RWPE2 (cell line): Measurements from ENCODE around the gene WASL.

ENCODE experiments used
- ATAC-seq: fragments of 200-7000 bp; cut with Tn5 transposase; 3 replicates; pipeline ENCODE4 v1.9.1; 2021; ENCODE audit warnings: low read depth
- DNase-seq: peaks from one replicate; pipeline ENCODE4 v3.0.0-alpha.2; 2020; ENCODE audit warnings: low spot score
- H3K27ac ChIP-seq: fragments of 450-650 bp; 2 replicates; pipeline ENCODE4 v1.5.1; 2017; ENCODE audit warnings: mild to moderate bottlenecking; ENCODE audit not compliant: poor library complexity, severe bottlenecking
- H3K27me3 ChIP-seq: fragments of 250-450 bp; sonication (Bioruptor Pico); 2 replicates; pipeline ENCODE4 v1.5.1; 2021; ENCODE audit warnings: mild to moderate bottlenecking, moderate library complexity; ENCODE audit not compliant: insufficient read depth, poor library complexity, severe bottlenecking
- H3K36me3 ChIP-seq: fragments of 250-450 bp; sonication (Bioruptor Pico); 2 replicates; pipeline ENCODE4 v1.5.1; 2020; ENCODE audit warnings: low read depth, mild to moderate bottlenecking, moderate library complexity
- H3K4me1 ChIP-seq: fragments of 250-450 bp; sonication (Bioruptor Pico); 2 replicates; pipeline ENCODE4 v1.5.1; 2021; ENCODE audit warnings: mild to moderate bottlenecking, moderate library complexity; ENCODE audit not compliant: insufficient read depth, poor library complexity, severe bottlenecking
- H3K4me3 ChIP-seq: fragments of 250-450 bp; sonication (Bioruptor Pico); 2 replicates; pipeline ENCODE4 v1.5.1; 2021; ENCODE audit warnings: mild to moderate bottlenecking, moderate library complexity; ENCODE audit not compliant: severe bottlenecking
- H3K9me3 ChIP-seq: fragments of 250-450 bp; sonication (Bioruptor Pico); 2 replicates; pipeline ENCODE4 v1.5.1; 2021; ENCODE audit warnings: mild to moderate bottlenecking, moderate library complexity; ENCODE audit not compliant: severe bottlenecking
- CTCF ChIP-seq: fragments of 450-650 bp; IDR thresholded peaks from one replicate; pipeline ENCODE4 v1.5.1; 2017; ENCODE audit warnings: mild to moderate bottlenecking, moderate library complexity; ENCODE audit not compliant: poor library complexity, severe bottlenecking

Gene WASL

GRCh38 chr7:123746931-123747488, 1.8 kb downstream of the WASL start:
- Histone ChIP-seq H3K9me3 (no peaks in the 10 kb centered on the region), H3K36me3 (no peaks in the 10 kb centered on the region; the same call in 1 of the 2 replicates), H3K27me3 (no peaks in the 10 kb centered on the region), H3K27ac (peak overlapping the region; percentile 89), H3K4me1 (peaks cover 30% of the 10 kb centered on the region), H3K4me3 (peak overlapping the region; percentile 64)
- ATAC-seq: no peak
- no peak for TF ChIP-seq CTCF
- DNase-seq: no peak

- peak overlapping the region; percentile 89 for H3K27ac ChIP-seq
- no peak for TF ChIP-seq CTCF
- H3K9me3 ChIP-seq: no peaks in the 10 kb centered on the region
- ATAC-seq: no peak
- no peak for DNase-seq
- no peaks in the 10 kb centered on the region for H3K27me3 ChIP-seq
- H3K4me3 ChIP-seq: no peak overlapping the region
- peaks cover 28% of the 10 kb centered on the region for H3K4me1 ChIP-seq
- H3K36me3 ChIP-seq: peaks cover 3% of the 10 kb centered on the region; the same call in 1 of the 2 replicates
Measured at GRCh38 chr7:123746055-123746454, 2.7 kb downstream of the WASL start.

- ATAC-seq (no peak), DNase-seq (no peak)
- TF ChIP-seq CTCF: no peak
- Histone ChIP-seq H3K9me3 (no peaks in the 10 kb centered on the region), H3K27me3 (no peaks in the 10 kb centered on the region), H3K4me3 (no peak overlapping the region), H3K27ac (no peak overlapping the region), H3K4me1 (peaks cover 28% of the 10 kb centered on the region), H3K36me3 (peaks cover 4% of the 10 kb centered on the region; the same call in 1 of the 2 replicates)
Measured at GRCh38 chr7:123745437-123745836, 3.4 kb downstream of the WASL start.

- no peak for ATAC-seq
- Histone ChIP-seq H3K4me1 (peaks cover 24% of the 10 kb centered on the region), H3K4me3 (no peak overlapping the region), H3K27me3 (no peaks in the 10 kb centered on the region), H3K27ac (no peak overlapping the region), H3K9me3 (no peaks in the 10 kb centered on the region), H3K36me3 (peaks cover 4% of the 10 kb centered on the region; the same call in 1 of the 2 replicates)
- no peak for DNase-seq
- TF ChIP-seq CTCF: no peak
Measured at GRCh38 chr7:123744416-123744815, 4.4 kb downstream of the WASL start.

- Histone ChIP-seq H3K4me1 (peaks cover 24% of the 10 kb centered on the region), H3K9me3 (no peaks in the 10 kb centered on the region), H3K36me3 (peaks cover 4% of the 10 kb centered on the region; the same call in 1 of the 2 replicates), H3K27ac (no peak overlapping the region), H3K27me3 (no peaks in the 10 kb centered on the region), H3K4me3 (no peak overlapping the region)
- DNase-seq (no peak), ATAC-seq (no peak)
- TF ChIP-seq CTCF: no peak
Measured at GRCh38 chr7:123741940-123742339, 6.9 kb downstream of the WASL start.
